ENCODE results near the gene RTP1. TPM values are rescaled to one million over a fixed set of nuclear protein-coding genes. Genes with fewer than 3 reads are reported as not detected.

The RTP1 gene
- total and polyA plus RNA-seq, 9 of the 15 experiments (the other 6 are each of a cell fraction or from before 2014, with no cell fraction given): not detected

DNA sequence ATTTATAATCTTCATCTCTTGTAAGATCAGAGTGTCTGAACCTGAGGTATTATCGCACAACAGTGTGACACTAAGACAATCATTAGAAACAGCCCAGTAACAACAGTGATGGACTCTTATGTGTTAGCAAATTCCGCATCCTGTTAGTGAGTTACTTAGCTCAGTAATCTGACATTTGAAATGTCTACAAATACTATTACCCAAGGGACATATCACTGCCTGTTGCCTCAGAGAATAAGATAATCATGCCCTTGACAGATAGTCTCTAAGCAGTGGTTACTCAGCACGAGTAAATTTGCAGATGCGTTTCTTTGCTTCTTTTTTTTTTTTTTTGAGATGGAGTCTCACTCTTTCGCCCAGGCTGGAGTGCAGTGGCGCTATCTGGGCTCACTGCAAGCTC lies 13.4 kb upstream of the RTP1 start:
- no peak overlapping the region for H3K4me2 ChIP-seq (ENCODE audit: insufficient read depth, low read length)
- ChIA-PET POLR2A (interaction anchor here (0.9 to 1.4 kb wide), 2 partner anchors 13 to 21 kb away, joined by 3 read pairs; partner anchors contain the start of gene RTP1), CTCF (ENCODE audit: low intra/inter-chr PET ratio) (no interaction called here)
- no peak overlapping the region for H3K9ac ChIP-seq (ENCODE audit: insufficient read depth in 1 of 2, low read depth in 2 of 2, low read length in 2 of 2)
- H3K79me2 ChIP-seq (ENCODE audit: control insufficient read depth, insufficient read depth, low read length): no peaks in the 10 kb centered on the region
- TF ChIP-seq ZNF75A (CRISPR knock-in tag; IDR thresholded peaks at IDR 0.05) (no peak), DNMT1 (IDR thresholded peaks at IDR 0.05) (no peak), RHOXF2B (CRISPR knock-in tag; conservative IDR thresholded peaks at IDR 0.05) (no peak)
- TF ChIP-seq, protein P1, sequence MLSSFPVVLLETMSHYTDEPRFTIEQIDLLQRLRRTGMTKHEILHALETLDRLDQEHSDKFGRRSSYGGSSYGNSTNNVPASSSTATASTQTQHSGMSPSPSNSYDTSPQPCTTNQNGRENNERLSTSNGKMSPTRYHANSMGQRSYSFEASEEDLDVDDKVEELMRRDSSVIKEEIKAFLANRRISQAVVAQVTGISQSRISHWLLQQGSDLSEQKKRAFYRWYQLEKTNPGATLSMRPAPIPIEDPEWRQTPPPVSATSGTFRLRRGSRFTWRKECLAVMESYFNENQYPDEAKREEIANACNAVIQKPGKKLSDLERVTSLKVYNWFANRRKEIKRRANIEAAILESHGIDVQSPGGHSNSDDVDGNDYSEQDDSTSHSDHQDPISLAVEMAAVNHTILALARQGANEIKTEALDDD (IDR thresholded peaks at IDR 0.05): no peak
- intact Hi-C loops (cut with micrococcal nuclease): no loop called here
- no peaks in the 10 kb centered on the region for H3K9me1 ChIP-seq (ENCODE audit: control insufficient read depth, insufficient read depth, low read length)
- no peak for ATAC-seq
- H3K4me1 ChIP-seq (replicated peaks in 1 of 2; ENCODE audit: control insufficient read depth in 2 of 2, insufficient read depth in 2 of 2, low read length in 2 of 2): peaks cover 3 to 15% of the 10 kb centered on the region in 2 experiments; a peak in 3 of 5 replicates
- no peak overlapping the region for H3K4me3 ChIP-seq
- no peaks in the 10 kb centered on the region for H3K9me3 ChIP-seq (replicated peaks; ENCODE audit: control insufficient read depth, insufficient read depth, low read depth, low read length)
- H2AFZ ChIP-seq (ENCODE audit: low read depth, low read length): no peak overlapping the region
- no peaks in the 10 kb centered on the region for H4K20me1 ChIP-seq (replicated peaks; ENCODE audit: control insufficient read depth, insufficient read depth, low read length)
- H3K27me3 ChIP-seq (ENCODE audit: control insufficient read depth in 2 of 2, insufficient read depth in 2 of 2, low read length in 2 of 2): peaks cover 10 to 15% of the 10 kb centered on the region in 2 experiments; a peak in 3 of 5 replicates
- in situ Hi-C loops (cut with MboI): no loop called here
- no peaks in the 10 kb centered on the region for H3K36me3 ChIP-seq (ENCODE audit: control insufficient read depth, insufficient read depth, low read length)
- BruUV-seq (replicated peaks): no TSS peak
- DNase-seq (ENCODE audit: extremely low read depth in 1 of 4, low spot score in 3 of 4): no peak
- no peak for FAIRE-seq
- 17% methylated on average over 4 of the region's 6 CpGs for WGBS (ENCODE audit: insufficient coverage, low coverage, missing lambda C conversion rate)
- H3K27ac ChIP-seq (ENCODE audit: extremely low read depth, low read depth, low read length): no peak overlapping the region

GRCh38 chr3:187185759-187186158 lies 11.5 kb upstream of the RTP1 start:
- Histone ChIP-seq H3K27me3 (ENCODE audit: control insufficient read depth in 2 of 2, insufficient read depth in 2 of 2, low read length in 2 of 2) (peaks cover 10 to 15% of the 10 kb centered on the region in 2 experiments; a peak in 3 of 5 replicates), H3K9me1 (ENCODE audit: control insufficient read depth, insufficient read depth, low read length) (no peaks in the 10 kb centered on the region), H3K4me1 (replicated peaks in 1 of 2; ENCODE audit: control insufficient read depth in 2 of 2, insufficient read depth in 2 of 2, low read length in 2 of 2) (peaks cover 3 to 15% of the 10 kb centered on the region in 2 experiments; a peak in 3 of 5 replicates), H3K27ac (ENCODE audit: extremely low read depth, low read depth, low read length) (no peak overlapping the region), H3K36me3 (ENCODE audit: control insufficient read depth, insufficient read depth, low read length) (no peaks in the 10 kb centered on the region), H2AFZ (ENCODE audit: low read depth, low read length) (no peak overlapping the region), H3K4me3 (no peak overlapping the region), H3K4me2 (ENCODE audit: insufficient read depth, low read length) (no peak overlapping the region), H3K79me2 (ENCODE audit: control insufficient read depth, insufficient read depth, low read length) (no peaks in the 10 kb centered on the region), H3K9ac (ENCODE audit: insufficient read depth in 1 of 2, low read depth in 2 of 2, low read length in 2 of 2) (no peak overlapping the region), H4K20me1 (replicated peaks; ENCODE audit: control insufficient read depth, insufficient read depth, low read length) (no peaks in the 10 kb centered on the region), H3K9me3 (replicated peaks; ENCODE audit: control insufficient read depth, insufficient read depth, low read depth, low read length) (no peaks in the 10 kb centered on the region)
- no peak for DNase-seq (ENCODE audit: extremely low read depth in 1 of 4, low spot score in 3 of 4)
- intact Hi-C loops (cut with micrococcal nuclease): no loop called here
- in situ Hi-C loops (cut with MboI): no loop called here
- no TSS peak for BruUV-seq (replicated peaks)
- no peak for FAIRE-seq
- POLR2A ChIA-PET: no interaction called here
- no peak for ATAC-seq
- WGBS (ENCODE audit: insufficient coverage, low coverage, missing lambda C conversion rate): 49% methylated on average over 4 of the region's 4 CpGs
- CTCF ChIA-PET (ENCODE audit: low intra/inter-chr PET ratio): no interaction called here
- TF ChIP-seq ELK3 (CRISPR knock-in tag; IDR thresholded peaks at IDR 0.05): no peak
- no peak for TF ChIP-seq MTA3 (IDR thresholded peaks at IDR 0.05; ENCODE audit: borderline replicate concordance)
- no peak for TF ChIP-seq HDGF (IDR thresholded peaks at IDR 0.05)
- TF ChIP-seq TRIM25 (IDR thresholded peaks at IDR 0.05; ENCODE audit: borderline replicate concordance): no peak
- no peak for TF ChIP-seq ZNF778 (CRISPR knock-in tag; IDR thresholded peaks at IDR 0.05)
- no peak for TF ChIP-seq PPARD (CRISPR knock-in tag; IDR thresholded peaks at IDR 0.05)
- TF ChIP-seq ZNF280B (CRISPR knock-in tag; IDR thresholded peaks at IDR 0.05): no peak
- TF ChIP-seq POLR3A (IDR thresholded peaks at IDR 0.05; ENCODE audit: borderline replicate concordance, extremely low read depth, insufficient read depth, insufficient read length): no peak
